SK-N-SH (cell line): ENCODE measurements around the gene SIRT2. TPM values are rescaled to one million over a fixed set of nuclear protein-coding genes. Genes with fewer than 3 reads are reported as not detected.

Source experiments
- CTCF ChIA-PET: fragments of 300-600, 350-600 bp; formaldehyde crosslinking; extraction: SDS; loops from one replicate; lab custom pipeline; 2021; lab: Yijun Ruan, JAX
- POLR2A ChIA-PET: fragments of 350-600 bp; sonication (Branson Sonifier 250); formaldehyde crosslinking; extraction: SDS; loops from one replicate; lab custom pipeline; 2020; ENCODE audit warnings: antibody characterized with exemption, inconsistent platforms; lab: Yijun Ruan, JAX
- DNase-seq: peaks from one replicate; pipeline ENCODE4 v3.0.0; 2012
- H2AFZ ChIP-seq: fragments of 200-600 bp; sonication (generic); 2 replicates; pipeline ENCODE4 v1.8.1; 2016; ENCODE audit warnings: antibody characterized with exemption, mild to moderate bottlenecking, low read depth
- H3F3A ChIP-seq: fragments of 200-600 bp; sonication (generic); replicated peaks from 2 replicates; pipeline ENCODE3; 2016; ENCODE audit warnings: antibody characterized with exemption, mild to moderate bottlenecking; ENCODE audit not compliant: insufficient read depth
- H3K27ac ChIP-seq, 2 experiments: fragments of 200-500 bp in 1 of 2; fragments of 200-600 bp in 1 of 2; sonication (Bioruptor generic) in 1 of 2; sonication (generic), shearing (Covaris generic) in 1 of 2; 2 replicates each; pipeline versions ENCODE4 v1.5.1 to v1.6.1; 2014 to 2016; ENCODE audit warnings: low read depth in 2 of 2, inconsistent platforms in 1 of 2, low read length in 1 of 2, mild to moderate bottlenecking in 1 of 2, mixed read lengths in 1 of 2
- H3K27me3 ChIP-seq: fragments of 200-600 bp; sonication (generic), shearing (Covaris generic); 2 replicates; pipeline ENCODE4 v1.6.1; 2016; ENCODE audit warnings: mixed run types; ENCODE audit not compliant: insufficient read depth
- H3K36me3 ChIP-seq, 2 experiments: fragments of 200-500 bp in 1 of 2; fragments of 200-600 bp in 1 of 2; sonication (Bioruptor generic) in 1 of 2; sonication (generic) in 1 of 2; replicated peaks in 1 of 2; 2 replicates each; pipeline versions ENCODE3 to v1.5.1; 2014 to 2016; ENCODE audit warnings: low read length in 1 of 2, mild to moderate bottlenecking in 1 of 2; ENCODE audit not compliant: insufficient read depth in 2 of 2, control insufficient read depth in 1 of 2
- H3K4me1 ChIP-seq, 2 experiments: fragments of 200-500 bp in 1 of 2; fragments of 200-600 bp in 1 of 2; sonication (Bioruptor generic) in 1 of 2; sonication (generic), shearing (Covaris generic) in 1 of 2; 2 replicates each; pipeline versions ENCODE4 v1.5.1 to v1.6.1; 2014 to 2016; ENCODE audit warnings: low read depth in 1 of 2, low read length in 1 of 2, mixed run types in 1 of 2; ENCODE audit not compliant: insufficient read depth in 2 of 2, control insufficient read depth in 1 of 2
- H3K4me2 ChIP-seq: fragments of 200-600 bp; sonication (generic), shearing (Covaris generic); 2 replicates; pipeline ENCODE4 v1.6.1; 2017; ENCODE audit warnings: mixed run types
- H3K4me3 ChIP-seq, 2 experiments: fragments of 200-500 bp in 1 of 2; fragments of 200-600 bp in 1 of 2; sonication (Bioruptor generic) in 1 of 2; sonication (generic), shearing (Covaris generic) in 1 of 2; 2 replicates each; pipeline versions ENCODE4 v1.5.1 to v1.8.1; 2014 to 2016; ENCODE audit warnings: low read depth in 2 of 2, inconsistent platforms in 1 of 2, low read length in 1 of 2, mild to moderate bottlenecking in 1 of 2, mixed read lengths in 1 of 2, moderate library complexity in 1 of 2
- H3K79me2 ChIP-seq: fragments of 200-600 bp; sonication (generic); 2 replicates; pipeline ENCODE4 v1.8.1; 2017; ENCODE audit warnings: mild to moderate bottlenecking; ENCODE audit not compliant: insufficient read depth
- H3K9ac ChIP-seq: fragments of 200-600 bp; sonication (generic); 2 replicates; pipeline ENCODE4 v1.6.1; 2017; ENCODE audit warnings: mixed run types
- H3K9me2 ChIP-seq: fragments of 200-600 bp; sonication (generic); 2 replicates; pipeline ENCODE4 v1.6.1; 2017; ENCODE audit warnings: mixed run types
- H3K9me3 ChIP-seq: fragments of 200-600 bp; sonication (generic); 2 replicates; pipeline ENCODE4 v1.6.1; 2017; ENCODE audit warnings: mixed run types, mild to moderate bottlenecking, moderate library complexity
- H4K20me1 ChIP-seq: fragments of 200-600 bp; sonication (generic); 2 replicates; pipeline ENCODE4 v1.6.1; 2017; ENCODE audit warnings: mild to moderate bottlenecking, mixed run types; ENCODE audit not compliant: insufficient read depth
- CHD2 ChIP-seq: fragments of 150-350 bp; IDR thresholded peaks from 2 replicates; pipeline ENCODE4 v1.6.1; 2018; ENCODE audit warnings: low read length; ENCODE audit not compliant: partially characterized antibody
- CTCF ChIP-seq: fragments of 200-600 bp; sonication (generic); IDR thresholded peaks from 2 replicates; pipeline ENCODE4 v1.6.1; 2017; ENCODE audit warnings: antibody characterized with exemption, mild to moderate bottlenecking, moderate library complexity
- FOXJ3 ChIP-seq: sonication (generic); formaldehyde crosslinking; IDR thresholded peaks from 2 replicates; pipeline ENCODE4 v1.5.1; 2020; ENCODE audit warnings: mild to moderate bottlenecking, missing genetic modification reagents
- GABPA ChIP-seq: IDR thresholded peaks from 2 replicates; pipeline ENCODE4 v1.4.0; 2012; ENCODE audit warnings: low read depth, mild to moderate bottlenecking
- GATA2 ChIP-seq: sonication (generic); formaldehyde crosslinking; IDR thresholded peaks from 2 replicates; pipeline ENCODE4 v1.5.0; 2020; ENCODE audit warnings: mild to moderate bottlenecking, missing genetic modification reagents
- MEF2A ChIP-seq: IDR thresholded peaks from 2 replicates; pipeline ENCODE4 v1.4.0; 2012; ENCODE audit warnings: low read depth, borderline replicate concordance
- RFX5 ChIP-seq: IDR thresholded peaks from 2 replicates; pipeline ENCODE4 v1.6.1; 2012; ENCODE audit warnings: mild to moderate bottlenecking, improper control_type of control experiment, low read length
- RXRA ChIP-seq: IDR thresholded peaks from 2 replicates; pipeline ENCODE4 v1.4.0; 2012; ENCODE audit warnings: low read depth, mild to moderate bottlenecking, borderline replicate concordance
- SMC3 ChIP-seq: IDR thresholded peaks from 2 replicates; pipeline ENCODE4 v1.6.1; 2012; ENCODE audit warnings: low read depth, low read length, improper control_type of control experiment
- TAF1 ChIP-seq: IDR thresholded peaks from 2 replicates; pipeline ENCODE4 v1.6.1; 2012; ENCODE audit warnings: low read depth, mild to moderate bottlenecking, low read length, moderate library complexity, borderline replicate concordance
- TCF12 ChIP-seq: IDR thresholded peaks from 2 replicates; pipeline ENCODE4 v1.4.0; 2012
- USF1 ChIP-seq: IDR thresholded peaks from 2 replicates; pipeline ENCODE4 v1.4.0; 2012; ENCODE audit warnings: low read depth, borderline replicate concordance
- WGBS: methylation state at CpG from one replicate; pipeline ENCODE4 v1.1.6; 2017; ENCODE audit warnings: low lambda C conversion rate; 5-methylcytosine and 5-hydroxymethylcytosine counted together
- polyA plus RNA-seq, 3 experiments: library from polyadenylated mRNA; depleted of rRNA; stranded (reverse); fragments of >200 nt; gene quantifications; 2 replicates each; pipeline ENCODE4 v1.2.3, GENCODE V29; 2012
- TF ChIP-seq, protein P1 (sequence below): fragments of 150-350 bp; IDR thresholded peaks from 2 replicates; pipeline ENCODE4 v1.6.1; 2016; ENCODE audit warnings: mild to moderate bottlenecking, low read depth, low read length

The SIRT2 gene
- polyA plus RNA-seq, 1 of the 3 experiments (the other 2 are of a cell fraction), result 39.3 TPM

GRCh38 chr19:38880882-38881609 is 18.4 kb downstream of the SIRT2 start:
- Histone ChIP-seq H3K79me2 (no peaks in the 10 kb centered on the region), H3F3A (no peaks in the 10 kb centered on the region), H3K36me3 (no peaks in the 10 kb centered on the region), H3K4me1 (peaks cover 0 to 17% of the 10 kb centered on the region in 2 experiments; a peak in 1 of 4 replicates), H3K9ac (no peak overlapping the region), H4K20me1 (no peaks in the 10 kb centered on the region), H3K9me3 (no peaks in the 10 kb centered on the region), H3K4me3 (no peak overlapping the region), H3K27ac (no peak overlapping the region), H3K9me2 (no peaks in the 10 kb centered on the region), H3K27me3 (no peaks in the 10 kb centered on the region), H2AFZ (no peak overlapping the region), H3K4me2 (no peak overlapping the region)
- ChIA-PET CTCF (interaction anchor here (1.0 to 1.4 kb wide), 2 partner anchors 12 to 151 kb away, joined by 3 to 4 read pairs; no protein-coding TSS in a partner anchor), POLR2A (no interaction called here)
- DNase-seq, result peak; percentile 25
- 88% methylated on average over 17 of the region's 19 CpGs for WGBS
- TF ChIP-seq CHD2, result no peak
- TF ChIP-seq USF1, result no peak
- TF ChIP-seq GATA2 (CRISPR knock-in tag), result no peak

GRCh38 chr19:38880076-38880881 is 19.1 kb downstream of the SIRT2 start:
- Histone ChIP-seq H3K79me2 (no peaks in the 10 kb centered on the region), H3K36me3 (no peaks in the 10 kb centered on the region), H3K4me2 (no peak overlapping the region), H2AFZ (no peak overlapping the region), H3K4me3 (no peak overlapping the region), H3F3A (no peaks in the 10 kb centered on the region), H4K20me1 (no peaks in the 10 kb centered on the region), H3K9ac (no peak overlapping the region), H3K27ac (no peak overlapping the region), H3K4me1 (peaks cover 0 to 14% of the 10 kb centered on the region in 2 experiments; a peak in 1 of 4 replicates)
- POLR2A ChIA-PET, result no interaction called here
- peak; percentile 12 for DNase-seq
- WGBS, result 89% methylated on average over 13 of the region's 19 CpGs
- TF ChIP-seq MEF2A (no peak), RXRA (no peak), TCF12 (no peak), FOXJ3 (CRISPR knock-in tag) (no peak), TAF1 (no peak), CTCF (no peak), SMC3 (no peak), GABPA (no peak), RFX5 (no peak)
- TF ChIP-seq, protein P1, sequence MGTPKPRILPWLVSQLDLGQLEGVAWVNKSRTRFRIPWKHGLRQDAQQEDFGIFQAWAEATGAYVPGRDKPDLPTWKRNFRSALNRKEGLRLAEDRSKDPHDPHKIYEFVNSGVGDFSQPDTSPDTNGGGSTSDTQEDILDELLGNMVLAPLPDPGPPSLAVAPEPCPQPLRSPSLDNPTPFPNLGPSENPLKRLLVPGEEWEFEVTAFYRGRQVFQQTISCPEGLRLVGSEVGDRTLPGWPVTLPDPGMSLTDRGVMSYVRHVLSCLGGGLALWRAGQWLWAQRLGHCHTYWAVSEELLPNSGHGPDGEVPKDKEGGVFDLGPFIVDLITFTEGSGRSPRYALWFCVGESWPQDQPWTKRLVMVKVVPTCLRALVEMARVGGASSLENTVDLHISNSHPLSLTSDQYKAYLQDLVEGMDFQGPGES, result no peak
- TF ChIP-seq, all 33 proteins: peak for 0
- Histone ChIP-seq H3K9me2 (no peaks in the 10 kb centered on the region), H3K9me3 (no peaks in the 10 kb centered on the region), H3K27me3 (no peaks in the 10 kb centered on the region)
- CTCF ChIA-PET, result interaction anchor here (1.0 to 2.4 kb wide), 3 partner anchors 10 to 150 kb away, joined by 3 to 9 read pairs (median 4); no protein-coding TSS in a partner anchor
